ENCODE results near the gene POLD2. TPM values are rescaled to one million over a fixed set of nuclear protein-coding genes. Genes with fewer than 3 reads are reported as not detected.
A peak's percentile ranks its signal among the peaks of the same experiment; 100 is the strongest.

POLD2 gene
- total and polyA plus RNA-seq, 2 of the 13 experiments (the other 11 are each of a cell fraction or from before 2014, with no cell fraction given) = 87.6 to 95.1 TPM

DNA sequence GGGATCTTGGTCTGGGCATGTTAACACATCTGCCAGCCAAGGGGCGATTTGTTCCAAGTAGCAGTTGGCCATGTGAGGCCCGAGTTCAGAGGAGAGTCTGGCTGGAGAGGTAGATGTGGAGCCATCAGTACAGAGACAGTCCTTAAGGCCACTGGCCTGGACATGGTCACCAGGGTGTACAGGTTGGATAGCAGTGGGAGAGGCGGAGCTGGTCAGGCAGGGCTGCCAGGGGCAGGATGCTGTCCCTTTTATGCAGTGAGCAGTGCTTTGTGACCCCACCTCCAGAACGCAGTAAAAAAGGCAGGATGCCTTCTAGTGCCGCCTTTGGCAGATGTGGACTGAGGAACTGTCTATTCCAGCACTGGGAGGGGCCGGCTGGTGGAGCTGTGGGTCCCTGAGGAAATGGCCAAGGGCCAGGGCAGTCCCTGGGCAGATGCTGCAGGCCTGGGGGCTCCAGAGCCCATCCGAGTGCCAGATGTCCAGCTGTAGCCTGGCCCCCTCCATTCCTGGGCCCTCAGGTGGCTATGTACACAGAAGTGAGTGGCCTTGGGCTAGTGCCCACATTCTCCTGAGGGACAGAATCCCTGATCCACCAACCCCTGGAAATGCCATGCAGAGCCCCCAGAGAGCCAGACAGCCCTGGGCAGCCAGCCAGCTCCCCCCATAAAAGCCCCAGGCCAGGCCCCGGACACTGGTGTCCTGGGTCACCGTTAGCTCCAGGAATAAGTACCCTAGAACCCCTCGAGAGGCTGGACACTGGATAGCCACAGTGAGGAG, 34.9 kb upstream of the POLD2 start:
- Histone ChIP-seq H2AFZ (ENCODE audit: low read length) (no peak overlapping the region), H3K79me2 (ENCODE audit: insufficient read depth, low read length) (no peaks in the 10 kb centered on the region), H3K27me3 (ENCODE audit: control insufficient read depth in 1 of 2, insufficient read depth in 2 of 2, low read length in 2 of 2) (peaks cover 0 to 21% of the 10 kb centered on the region in 2 experiments; a peak in 3 of 5 replicates), H3K4me2 (ENCODE audit: low read depth, low read length) (no peak overlapping the region), H3K9me3 (ENCODE audit: low read length) (no peaks in the 10 kb centered on the region), H3K4me3 (replicated peaks in 1 of 3; ENCODE audit: insufficient read depth in 1 of 3, low read depth in 2 of 3, low read length in 3 of 3) (no peak overlapping the region), H3K27ac (ENCODE audit: extremely low read length, insufficient read depth, low read length) (no peak overlapping the region), H3K9ac (ENCODE audit: insufficient read depth, low read depth, low read length) (no peak overlapping the region), H3K4me1 (ENCODE audit: insufficient read depth, low read length) (no peaks in the 10 kb centered on the region), H4K20me1 (ENCODE audit: insufficient read depth, low read length) (no peaks in the 10 kb centered on the region), H3K36me3 (replicated peaks in 1 of 2; ENCODE audit: control insufficient read depth in 1 of 2, insufficient read depth in 2 of 2, low read length in 2 of 2) (no peaks in the 10 kb centered on the region)
- in situ Hi-C loops (cut with HindIII; ENCODE audit: extremely low pct_ligation_motif_present, low pct_unique_long_range_greater_than_20kb) = no loop called here
- POLR2A ChIA-PET = no interaction called here
- intact Hi-C loops (cut with micrococcal nuclease; ENCODE audit: unreplicated experiment) = no loop called here
- WGBS (ENCODE audit: low lambda C conversion rate) = no CpG with 5 or more reads among the region's 10 CpGs
- no TSS peak for BruUV-seq (replicated peaks)
- DNase-seq (ENCODE audit: low spot score) = no peak
- CTCF ChIA-PET (ENCODE audit: low intra/inter-chr PET ratio, low total read pairs) = no interaction called here
- FAIRE-seq = no peak
- peak; percentile 19; the same call in 2 of the 3 replicates for ATAC-seq
- TF ChIP-seq, protein P1, sequence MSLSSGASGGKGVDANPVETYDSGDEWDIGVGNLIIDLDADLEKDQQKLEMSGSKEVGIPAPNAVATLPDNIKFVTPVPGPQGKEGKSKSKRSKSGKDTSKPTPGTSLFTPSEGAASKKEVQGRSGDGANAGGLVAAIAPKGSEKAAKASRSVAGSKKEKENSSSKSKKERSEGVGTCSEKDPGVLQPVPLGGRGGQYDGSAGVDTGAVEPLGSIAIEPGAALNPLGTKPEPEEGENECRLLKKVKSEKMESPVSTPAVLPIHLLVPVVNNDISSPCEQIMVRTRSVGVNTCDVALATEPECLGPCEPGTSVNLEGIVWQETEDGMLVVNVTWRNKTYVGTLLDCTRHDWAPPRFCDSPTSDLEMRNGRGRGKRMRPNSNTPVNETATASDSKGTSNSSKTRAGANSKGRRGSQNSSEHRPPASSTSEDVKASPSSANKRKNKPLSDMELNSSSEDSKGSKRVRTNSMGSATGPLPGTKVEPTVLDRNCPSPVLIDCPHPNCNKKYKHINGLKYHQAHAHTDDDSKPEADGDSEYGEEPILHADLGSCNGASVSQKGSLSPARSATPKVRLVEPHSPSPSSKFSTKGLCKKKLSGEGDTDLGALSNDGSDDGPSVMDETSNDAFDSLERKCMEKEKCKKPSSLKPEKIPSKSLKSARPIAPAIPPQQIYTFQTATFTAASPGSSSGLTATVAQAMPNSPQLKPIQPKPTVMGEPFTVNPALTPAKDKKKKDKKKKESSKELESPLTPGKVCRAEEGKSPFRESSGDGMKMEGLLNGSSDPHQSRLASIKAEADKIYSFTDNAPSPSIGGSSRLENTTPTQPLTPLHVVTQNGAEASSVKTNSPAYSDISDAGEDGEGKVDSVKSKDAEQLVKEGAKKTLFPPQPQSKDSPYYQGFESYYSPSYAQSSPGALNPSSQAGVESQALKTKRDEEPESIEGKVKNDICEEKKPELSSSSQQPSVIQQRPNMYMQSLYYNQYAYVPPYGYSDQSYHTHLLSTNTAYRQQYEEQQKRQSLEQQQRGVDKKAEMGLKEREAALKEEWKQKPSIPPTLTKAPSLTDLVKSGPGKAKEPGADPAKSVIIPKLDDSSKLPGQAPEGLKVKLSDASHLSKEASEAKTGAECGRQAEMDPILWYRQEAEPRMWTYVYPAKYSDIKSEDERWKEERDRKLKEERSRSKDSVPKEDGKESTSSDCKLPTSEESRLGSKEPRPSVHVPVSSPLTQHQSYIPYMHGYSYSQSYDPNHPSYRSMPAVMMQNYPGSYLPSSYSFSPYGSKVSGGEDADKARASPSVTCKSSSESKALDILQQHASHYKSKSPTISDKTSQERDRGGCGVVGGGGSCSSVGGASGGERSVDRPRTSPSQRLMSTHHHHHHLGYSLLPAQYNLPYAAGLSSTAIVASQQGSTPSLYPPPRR (CRISPR knock-in tag; IDR thresholded peaks at IDR 0.05; ENCODE audit: borderline replicate concordance) = no peak
- TF ChIP-seq PITX1 (CRISPR knock-in tag; IDR thresholded peaks at IDR 0.05) = no peak
- no peak for TF ChIP-seq ZFX (CRISPR knock-in tag; IDR thresholded peaks at IDR 0.05; ENCODE audit: low read depth)
- TF ChIP-seq SOX13 (IDR thresholded peaks at IDR 0.05) = no peak
- TF ChIP-seq SOX13 (CRISPR knock-in tag; conservative IDR thresholded peaks at IDR 0.05 in 1 of 2, IDR thresholded peaks at IDR 0.05 in 1 of 2) = no peak
- TF ChIP-seq, protein P2, sequence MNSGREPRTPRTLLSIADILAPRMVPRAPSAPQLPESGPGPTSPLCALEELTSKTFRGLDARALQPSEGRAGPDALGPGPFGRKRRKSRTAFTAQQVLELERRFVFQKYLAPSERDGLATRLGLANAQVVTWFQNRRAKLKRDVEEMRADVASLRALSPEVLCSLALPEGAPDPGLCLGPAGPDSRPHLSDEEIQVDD (CRISPR knock-in tag; IDR thresholded peaks at IDR 0.05; ENCODE audit: borderline replicate concordance) = no peak
- no peak for TF ChIP-seq MEF2D (CRISPR knock-in tag; IDR thresholded peaks at IDR 0.05)
- TF ChIP-seq, protein P3, sequence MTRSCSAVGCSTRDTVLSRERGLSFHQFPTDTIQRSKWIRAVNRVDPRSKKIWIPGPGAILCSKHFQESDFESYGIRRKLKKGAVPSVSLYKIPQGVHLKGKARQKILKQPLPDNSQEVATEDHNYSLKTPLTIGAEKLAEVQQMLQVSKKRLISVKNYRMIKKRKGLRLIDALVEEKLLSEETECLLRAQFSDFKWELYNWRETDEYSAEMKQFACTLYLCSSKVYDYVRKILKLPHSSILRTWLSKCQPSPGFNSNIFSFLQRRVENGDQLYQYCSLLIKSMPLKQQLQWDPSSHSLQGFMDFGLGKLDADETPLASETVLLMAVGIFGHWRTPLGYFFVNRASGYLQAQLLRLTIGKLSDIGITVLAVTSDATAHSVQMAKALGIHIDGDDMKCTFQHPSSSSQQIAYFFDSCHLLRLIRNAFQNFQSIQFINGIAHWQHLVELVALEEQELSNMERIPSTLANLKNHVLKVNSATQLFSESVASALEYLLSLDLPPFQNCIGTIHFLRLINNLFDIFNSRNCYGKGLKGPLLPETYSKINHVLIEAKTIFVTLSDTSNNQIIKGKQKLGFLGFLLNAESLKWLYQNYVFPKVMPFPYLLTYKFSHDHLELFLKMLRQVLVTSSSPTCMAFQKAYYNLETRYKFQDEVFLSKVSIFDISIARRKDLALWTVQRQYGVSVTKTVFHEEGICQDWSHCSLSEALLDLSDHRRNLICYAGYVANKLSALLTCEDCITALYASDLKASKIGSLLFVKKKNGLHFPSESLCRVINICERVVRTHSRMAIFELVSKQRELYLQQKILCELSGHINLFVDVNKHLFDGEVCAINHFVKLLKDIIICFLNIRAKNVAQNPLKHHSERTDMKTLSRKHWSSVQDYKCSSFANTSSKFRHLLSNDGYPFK (CRISPR knock-in tag; IDR thresholded peaks at IDR 0.05; ENCODE audit: borderline replicate concordance) = no peak
- no peak for TF ChIP-seq ATF7 (IDR thresholded peaks at IDR 0.05)
- TF ChIP-seq ATF7 (CRISPR knock-in tag; IDR thresholded peaks at IDR 0.05) = no peak
